Liver (tissue), 9 donors: ENCODE measurements around the gene FARP1. TPM values are rescaled to one million over a fixed set of nuclear protein-coding genes. Genes with fewer than 3 reads are reported as not detected.

Experiments
- DNase-seq: peaks from one replicate; pipeline ENCODE4 v3.0.0-alpha.2; 2017; ENCODE audit warnings: low spot score
- H3K27ac ChIP-seq, 2 donors: one replicate each; pipeline ENCODE4 v1.7.0; 2013; ENCODE audit warnings: inconsistent platforms in 2 of 2, low read length in 2 of 2, control low read depth in 1 of 2, low read depth in 1 of 2, mild to moderate bottlenecking in 1 of 2
- H3K27me3 ChIP-seq, 4 donors: one replicate each; pipeline versions ENCODE4 v1.6.1 to v1.7.0; 2013; ENCODE audit warnings: low read length in 3 of 4, inconsistent platforms in 1 of 4, mild to moderate bottlenecking in 1 of 4, moderate library complexity in 1 of 4; ENCODE audit not compliant: control insufficient read depth in 4 of 4, insufficient read depth in 4 of 4
- H3K36me3 ChIP-seq, 4 donors: one replicate each; pipeline versions ENCODE4 v1.6.1 to v1.7.0; 2013; ENCODE audit warnings: low read length in 3 of 4, mild to moderate bottlenecking in 3 of 4, low read depth in 1 of 4, moderate library complexity in 1 of 4; ENCODE audit not compliant: control insufficient read depth in 4 of 4, insufficient read depth in 3 of 4
- H3K4me1 ChIP-seq, 4 donors: one replicate each; pipeline versions ENCODE4 v1.6.1 to v1.7.0; 2013; ENCODE audit warnings: low read length in 3 of 4, mild to moderate bottlenecking in 3 of 4, moderate library complexity in 1 of 4; ENCODE audit not compliant: control insufficient read depth in 4 of 4, insufficient read depth in 4 of 4
- H3K4me3 ChIP-seq, 3 donors: one replicate each; pipeline versions ENCODE4 v1.6.1 to v1.7.0; 2013; ENCODE audit warnings: low read length in 3 of 3, control low read depth in 1 of 3, low read depth in 1 of 3, mild to moderate bottlenecking in 1 of 3
- H3K9ac ChIP-seq, 2 donors: one replicate each; pipeline ENCODE4 v1.7.0; 2013; ENCODE audit warnings: low read length in 2 of 2, mild to moderate bottlenecking in 2 of 2, moderate library complexity in 2 of 2, control low read depth in 1 of 2, low read depth in 1 of 2
- H3K9me3 ChIP-seq, 4 donors: one replicate each; pipeline versions ENCODE4 v1.6.1 to v1.7.0; 2013; ENCODE audit warnings: low read length in 3 of 4; ENCODE audit not compliant: control insufficient read depth in 4 of 4
- ATF3 ChIP-seq: IDR thresholded peaks from 2 replicates; pipeline ENCODE4 v1.6.1; 2016; ENCODE audit warnings: antibody characterized with exemption
- CTCF ChIP-seq: fragments of 150-350 bp; IDR thresholded peaks from 2 replicates; pipeline ENCODE4 v1.5.1; 2017; ENCODE audit warnings: improper control_type of control experiment, low read depth, low read length; ENCODE audit not compliant: missing input control
- EGR1 ChIP-seq, 2 donors: IDR thresholded peaks; 2 replicates each; pipeline ENCODE4 v1.6.1; 2016 to 2018; ENCODE audit warnings: antibody characterized with exemption in 2 of 2, low read depth in 2 of 2
- FOXA1 ChIP-seq: IDR thresholded peaks from 2 replicates; pipeline ENCODE4 v1.6.1; 2016; ENCODE audit warnings: antibody characterized with exemption
- FOXA2 ChIP-seq: IDR thresholded peaks from 2 replicates; pipeline ENCODE4 v1.6.1; 2016; ENCODE audit warnings: antibody characterized with exemption
- GABPA ChIP-seq, 2 donors: IDR thresholded peaks in 1 of 2; conservative IDR thresholded peaks in 1 of 2; 2 replicates each; pipeline ENCODE4 v1.6.1; 2016; ENCODE audit warnings: antibody characterized with exemption in 2 of 2, mild to moderate bottlenecking in 1 of 2, moderate library complexity in 1 of 2
- HNF4A ChIP-seq, 2 donors: conservative IDR thresholded peaks; 2 replicates each; pipeline ENCODE4 v1.6.1; 2016; ENCODE audit warnings: antibody characterized with exemption in 2 of 2, mild to moderate bottlenecking in 2 of 2
- HNF4G ChIP-seq: IDR thresholded peaks from 2 replicates; pipeline ENCODE4 v1.6.1; 2016; ENCODE audit warnings: antibody characterized with exemption
- JUND ChIP-seq, 2 donors: IDR thresholded peaks; 2 replicates each; pipeline ENCODE4 v1.6.1; 2016; ENCODE audit warnings: antibody characterized with exemption in 2 of 2
- MAX ChIP-seq: IDR thresholded peaks from 2 replicates; pipeline ENCODE4 v1.6.1; 2016; ENCODE audit warnings: antibody characterized with exemption
- NR2F2 ChIP-seq: IDR thresholded peaks from 2 replicates; pipeline ENCODE4 v1.6.1; 2016; ENCODE audit warnings: antibody characterized with exemption
- RAD21 ChIP-seq, 2 donors: IDR thresholded peaks; 2 replicates each; pipeline ENCODE4 v1.6.1; 2016; ENCODE audit warnings: antibody characterized with exemption in 2 of 2, mild to moderate bottlenecking in 2 of 2
- REST ChIP-seq: IDR thresholded peaks from 2 replicates; pipeline ENCODE4 v1.6.1; 2016; ENCODE audit warnings: antibody characterized with exemption, mild to moderate bottlenecking
- SP1 ChIP-seq: IDR thresholded peaks from 2 replicates; pipeline ENCODE4 v1.6.1; 2018; ENCODE audit warnings: antibody characterized with exemption, mild to moderate bottlenecking
- TAF1 ChIP-seq: conservative IDR thresholded peaks from 2 replicates; pipeline ENCODE4 v1.6.1; 2016; ENCODE audit warnings: antibody characterized with exemption, mild to moderate bottlenecking
- YY1 ChIP-seq: IDR thresholded peaks from 2 replicates; pipeline ENCODE4 v1.6.1; 2016; ENCODE audit warnings: antibody characterized with exemption, mild to moderate bottlenecking
- ZBTB33 ChIP-seq: IDR thresholded peaks from 2 replicates; pipeline ENCODE4 v1.6.1; 2016; ENCODE audit warnings: antibody characterized with exemption
- WGBS: extraction: QIAGEN DNeasy Blood & Tissue Kit; methylation state at CpG from one replicate; pipeline ENCODE4 v1.1.7; 2013; 5-methylcytosine and 5-hydroxymethylcytosine counted together
- polyA plus RNA-seq, 2 donors: library from polyadenylated mRNA; stranded (reverse) in 1 of 2; unstranded in 1 of 2; fragments of 200-250 nt in 1 of 2; fragments of >200 nt in 1 of 2; fragmentation: Nextera tagmentation in 1 of 2; extraction: Ambion mirVana in 1 of 2; gene quantifications; one replicate each; pipeline versions ENCODE4 v1.2.1 to v1.2.3, GENCODE V29; 2013 to 2015
- total RNA-seq, 2 donors: library from RNA; depleted of rRNA; stranded (reverse); fragments of >200 nt; gene quantifications; one replicate each; pipeline ENCODE4 v1.2.3, GENCODE V29; 2014
- donor health status: healthy.
- donor health status: healthy.
- donor health status: healthy.
- donor health status: healthy.
- donor health status: healthy.

FARP1 gene
- total and polyA plus RNA-seq, 4 donors = 28.4 to 62.6 (median 39.8) TPM

- DNase-seq = no peak
- Histone ChIP-seq H3K9me3 (no peaks in the 10 kb centered on the region), H3K27me3 (no peaks in the 10 kb centered on the region), H3K27ac (no peak overlapping the region), H3K36me3 (peaks cover 3 to 26% (median 12%) of the 10 kb centered on the region in 4 donors), H3K9ac (no peak overlapping the region), H3K4me3 (no peak overlapping the region), H3K4me1 (no peaks in the 10 kb centered on the region)
- TF ChIP-seq ZBTB33 (no peak), YY1 (no peak), HNF4G (no peak), JUND (IDR thresholded peaks at IDR 0.05) (no peak), CTCF (no peak)
- WGBS = 85% methylated on average over 16 of the region's 16 CpGs
These were observed 228.1 kb downstream of the FARP1 start for GRCh38 chr13:98370806-98371515.

GRCh38 chr13:98371516-98372023 lies 228.7 kb downstream of the FARP1 start:
- no peak for TF ChIP-seq REST
- TF ChIP-seq GABPA (IDR thresholded peaks at IDR 0.05 in 1 of 2, conservative IDR thresholded peaks at IDR 0.05 in 1 of 2) = no peak
- TF ChIP-seq EGR1 (IDR thresholded peaks at IDR 0.05; ENCODE audit: low read depth in 2 of 2) = no peak
- no peak for TF ChIP-seq FOXA1
- TF ChIP-seq RAD21 (IDR thresholded peaks at IDR 0.05) = no peak
- TF ChIP-seq MAX = no peak
- TF ChIP-seq ATF3 = no peak
- no peak for TF ChIP-seq NR2F2
- TF ChIP-seq HNF4G = no peak
- no peak for TF ChIP-seq SP1
- no peak for TF ChIP-seq ZBTB33
- TF ChIP-seq HNF4A (conservative IDR thresholded peaks at IDR 0.05) = no peak
- no peak for TF ChIP-seq YY1
- no peak for TF ChIP-seq TAF1
- no peak for TF ChIP-seq FOXA2
- peaks cover 3 to 26% (median 12%) of the 10 kb centered on the region in 4 donors for H3K36me3 ChIP-seq
- no peaks in the 10 kb centered on the region for H3K9me3 ChIP-seq
- WGBS = 90% methylated on average over 5 of the region's 5 CpGs
- no peak overlapping the region for H3K9ac ChIP-seq
- no peak overlapping the region for H3K4me3 ChIP-seq
- DNase-seq = no peak
- H3K4me1 ChIP-seq = no peaks in the 10 kb centered on the region
- no peaks in the 10 kb centered on the region for H3K27me3 ChIP-seq
- no peak overlapping the region for H3K27ac ChIP-seq
